ENCODE data around the gene ADAMTS18.

Gene ADAMTS18

DNA sequence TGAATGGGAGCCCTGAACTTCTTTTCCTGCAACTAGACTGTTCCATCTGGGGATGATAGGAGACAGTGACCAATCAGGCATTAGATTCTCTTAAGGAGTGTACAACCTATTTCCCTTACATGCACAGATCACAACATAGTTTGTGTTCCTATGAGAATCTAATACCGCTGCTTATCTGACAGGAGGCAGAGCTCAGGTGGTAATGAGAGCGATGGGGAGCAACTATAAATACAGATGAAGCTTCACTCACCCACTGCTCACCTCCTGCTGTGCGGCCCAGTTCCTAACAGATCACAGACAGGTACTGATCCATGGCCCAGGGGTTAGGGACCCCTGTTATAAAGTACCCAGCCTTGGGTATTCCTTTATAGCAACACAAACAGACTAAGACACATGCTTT, 17.4 kb upstream of the ADAMTS18 start:
- Histone ChIP-seq H3K79me2 (ENCODE audit: insufficient read depth, low read length) (no peaks in the 10 kb centered on the region), H3K4me1 (ENCODE audit: insufficient read depth, low read length) (no peaks in the 10 kb centered on the region), H3K9ac (ENCODE audit: low read depth, low read length) (no peak overlapping the region), H3K36me3 (ENCODE audit: insufficient read depth, low read length) (no peaks in the 10 kb centered on the region), H3K4me2 (ENCODE audit: insufficient read depth, low read length) (no peak overlapping the region), H4K20me1 (ENCODE audit: insufficient read depth, low read length) (no peaks in the 10 kb centered on the region), H3K27ac (ENCODE audit: low read length) (no peak overlapping the region), H3K27me3 (ENCODE audit: insufficient read depth, low read length, poor library complexity) (peaks cover 2% of the 10 kb centered on the region), H3K4me3 (ENCODE audit: low read depth in 1 of 2, low read length in 2 of 2) (no peak overlapping the region), H3K9me3 (ENCODE audit: insufficient read depth, low read length, severe bottlenecking) (no peaks in the 10 kb centered on the region), H2AFZ (ENCODE audit: low read depth, low read length) (no peak overlapping the region)
- no peak for TF ChIP-seq EZH2 (IDR thresholded peaks at IDR 0.05; ENCODE audit: borderline replicate concordance, low read depth, low read length, severe bottlenecking)
- TF ChIP-seq, protein P1, sequence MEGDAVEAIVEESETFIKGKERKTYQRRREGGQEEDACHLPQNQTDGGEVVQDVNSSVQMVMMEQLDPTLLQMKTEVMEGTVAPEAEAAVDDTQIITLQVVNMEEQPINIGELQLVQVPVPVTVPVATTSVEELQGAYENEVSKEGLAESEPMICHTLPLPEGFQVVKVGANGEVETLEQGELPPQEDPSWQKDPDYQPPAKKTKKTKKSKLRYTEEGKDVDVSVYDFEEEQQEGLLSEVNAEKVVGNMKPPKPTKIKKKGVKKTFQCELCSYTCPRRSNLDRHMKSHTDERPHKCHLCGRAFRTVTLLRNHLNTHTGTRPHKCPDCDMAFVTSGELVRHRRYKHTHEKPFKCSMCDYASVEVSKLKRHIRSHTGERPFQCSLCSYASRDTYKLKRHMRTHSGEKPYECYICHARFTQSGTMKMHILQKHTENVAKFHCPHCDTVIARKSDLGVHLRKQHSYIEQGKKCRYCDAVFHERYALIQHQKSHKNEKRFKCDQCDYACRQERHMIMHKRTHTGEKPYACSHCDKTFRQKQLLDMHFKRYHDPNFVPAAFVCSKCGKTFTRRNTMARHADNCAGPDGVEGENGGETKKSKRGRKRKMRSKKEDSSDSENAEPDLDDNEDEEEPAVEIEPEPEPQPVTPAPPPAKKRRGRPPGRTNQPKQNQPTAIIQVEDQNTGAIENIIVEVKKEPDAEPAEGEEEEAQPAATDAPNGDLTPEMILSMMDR (IDR thresholded peaks at IDR 0.05; ENCODE audit: borderline replicate concordance, extremely low read depth, low read length, poor library complexity, severe bottlenecking): no peak
- ATAC-seq (ENCODE audit: insufficient read depth, low read depth): no peak
- DNase-seq: no peak

DNA sequence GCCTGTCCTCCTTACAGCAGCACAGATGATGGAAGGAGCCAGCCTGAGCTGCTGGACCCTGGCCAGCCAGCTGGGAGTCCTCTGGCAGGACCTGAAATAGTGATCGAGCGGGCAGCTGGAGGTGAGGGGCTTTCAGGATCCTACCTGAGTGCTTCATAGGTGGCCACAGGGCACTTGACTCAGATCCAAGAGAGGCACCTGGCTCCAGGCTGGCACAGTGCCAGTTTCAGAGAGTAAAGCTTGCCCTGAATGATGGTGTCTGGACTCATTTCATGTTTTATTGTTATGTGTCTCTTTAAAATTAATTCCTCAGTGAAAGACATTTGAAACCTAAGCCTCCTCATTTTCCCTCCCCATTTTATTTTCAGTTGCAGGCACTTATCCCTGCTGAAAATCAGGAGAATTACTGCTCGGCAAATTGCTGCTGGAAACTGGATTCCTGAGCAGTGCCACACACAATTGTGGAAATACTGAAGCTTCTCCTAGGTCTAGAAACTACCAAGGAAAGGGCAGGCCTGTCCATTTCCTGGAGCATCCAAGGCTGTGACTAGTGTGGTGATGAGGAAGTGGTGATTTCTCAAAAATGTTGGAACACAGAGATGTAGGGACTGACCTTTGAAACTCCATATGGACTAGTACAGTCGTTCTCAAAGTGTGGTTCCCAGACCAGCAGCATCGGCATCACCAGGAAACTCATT, 16.1 kb upstream of the ADAMTS18 start:
- no peak for ATAC-seq (ENCODE audit: insufficient read depth, low read depth)
- H3K27me3 ChIP-seq (ENCODE audit: insufficient read depth, low read length, poor library complexity): peaks cover 2% of the 10 kb centered on the region

DNA sequence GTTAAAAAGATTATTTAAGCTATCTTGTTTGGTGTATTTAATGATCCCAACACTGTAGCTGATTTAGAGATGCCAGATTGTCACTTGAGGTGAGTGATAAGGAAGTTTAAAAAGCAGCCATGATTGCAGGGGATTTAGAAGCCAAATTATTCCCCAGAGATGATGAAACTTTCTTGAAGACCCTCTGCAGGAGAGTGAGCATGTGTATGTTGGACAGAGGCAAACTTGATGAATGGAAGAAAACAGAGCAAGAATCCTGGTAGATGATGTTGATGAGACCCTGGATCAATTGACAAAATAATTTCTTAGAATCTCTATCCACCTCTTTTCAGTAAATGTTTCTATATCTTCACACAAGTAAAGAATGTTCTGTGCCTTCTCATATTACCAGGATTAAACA, 14.4 kb upstream of the ADAMTS18 start:
- no peak overlapping the region for H3K9ac ChIP-seq (ENCODE audit: low read depth, low read length)
- no peaks in the 10 kb centered on the region for H3K27me3 ChIP-seq (ENCODE audit: insufficient read depth, low read length, poor library complexity)
- no peak overlapping the region for H2AFZ ChIP-seq (ENCODE audit: low read depth, low read length)
- H3K4me3 ChIP-seq (ENCODE audit: low read depth in 1 of 2, low read length in 2 of 2): no peak overlapping the region
- no peaks in the 10 kb centered on the region for H4K20me1 ChIP-seq (ENCODE audit: insufficient read depth, low read length)
- H3K36me3 ChIP-seq (ENCODE audit: insufficient read depth, low read length): no peaks in the 10 kb centered on the region
- no peak overlapping the region for H3K27ac ChIP-seq (ENCODE audit: low read length)
- H3K4me1 ChIP-seq (ENCODE audit: insufficient read depth, low read length): no peaks in the 10 kb centered on the region
- ATAC-seq (ENCODE audit: insufficient read depth, low read depth): no peak
- H3K79me2 ChIP-seq (ENCODE audit: insufficient read depth, low read length): no peaks in the 10 kb centered on the region
- no peak overlapping the region for H3K4me2 ChIP-seq (ENCODE audit: insufficient read depth, low read length)
- no peaks in the 10 kb centered on the region for H3K9me3 ChIP-seq (ENCODE audit: insufficient read depth, low read length, severe bottlenecking)
- DNase-seq: no peak
- no peak for TF ChIP-seq EZH2 (IDR thresholded peaks at IDR 0.05; ENCODE audit: borderline replicate concordance, low read depth, low read length, severe bottlenecking)
- TF ChIP-seq, protein P1 (IDR thresholded peaks at IDR 0.05; ENCODE audit: borderline replicate concordance, extremely low read depth, low read length, poor library complexity, severe bottlenecking): no peak

More for the DNA sequence above, 16.1 kb upstream of the ADAMTS18 start:
- Histone ChIP-seq H4K20me1 (ENCODE audit: insufficient read depth, low read length) (no peaks in the 10 kb centered on the region), H3K27ac (ENCODE audit: low read length) (no peak overlapping the region), H3K79me2 (ENCODE audit: insufficient read depth, low read length) (no peaks in the 10 kb centered on the region), H2AFZ (ENCODE audit: low read depth, low read length) (no peak overlapping the region), H3K9ac (ENCODE audit: low read depth, low read length) (no peak overlapping the region), H3K4me2 (ENCODE audit: insufficient read depth, low read length) (no peak overlapping the region), H3K4me1 (ENCODE audit: insufficient read depth, low read length) (no peaks in the 10 kb centered on the region), H3K9me3 (ENCODE audit: insufficient read depth, low read length, severe bottlenecking) (no peaks in the 10 kb centered on the region), H3K36me3 (ENCODE audit: insufficient read depth, low read length) (no peaks in the 10 kb centered on the region), H3K4me3 (ENCODE audit: low read depth in 1 of 2, low read length in 2 of 2) (no peak overlapping the region)
- no peak for DNase-seq
- no peak for TF ChIP-seq EZH2 (IDR thresholded peaks at IDR 0.05; ENCODE audit: borderline replicate concordance, low read depth, low read length, severe bottlenecking)
- TF ChIP-seq, protein P1 (IDR thresholded peaks at IDR 0.05; ENCODE audit: borderline replicate concordance, extremely low read depth, low read length, poor library complexity, severe bottlenecking): no peak

Data from DND-41 (cell line).